GM12864 (cell line): Measurements from ENCODE around the gene MTM1.

Experiments used
- DNase-seq: peaks from one replicate; pipeline ENCODE4 v3.0.0-alpha.2; 2011; ENCODE audit warnings: low read depth
- H3K4me3 ChIP-seq: 2 replicates; pipeline ENCODE4 v1.5.1; 2011; ENCODE audit warnings: mild to moderate bottlenecking, low read depth, low read length, control low read depth
- TF ChIP-seq, protein P1 (sequence below): IDR thresholded peaks from 2 replicates; pipeline ENCODE4 v1.5.1; 2011; ENCODE audit warnings: low read depth, mild to moderate bottlenecking, moderate library complexity, low read length, control low read depth, inconsistent platforms; ENCODE audit errors: missing control alignments

Gene MTM1

DNA sequence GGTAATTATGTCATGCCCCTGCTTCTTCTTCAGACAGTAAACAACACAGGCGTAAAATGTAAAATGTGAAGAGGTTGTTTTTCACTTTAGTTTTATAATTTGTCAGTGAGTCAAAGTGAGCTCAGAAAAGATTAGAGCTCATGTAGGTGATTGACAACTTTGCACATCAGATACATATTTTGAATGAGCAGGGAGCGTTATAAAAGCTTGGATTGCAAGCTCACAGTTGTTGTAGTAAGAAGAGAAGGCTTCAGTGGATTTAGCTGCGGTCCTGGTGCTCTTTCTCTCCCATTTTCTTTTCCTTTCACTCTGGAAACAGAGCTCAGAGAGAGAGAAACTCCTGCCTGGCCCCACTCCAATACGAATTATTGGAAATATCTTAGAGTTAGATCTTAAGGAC lies 151.2 kb downstream of the MTM1 start:
- DNase-seq: no peak
- TF ChIP-seq, protein P1, sequence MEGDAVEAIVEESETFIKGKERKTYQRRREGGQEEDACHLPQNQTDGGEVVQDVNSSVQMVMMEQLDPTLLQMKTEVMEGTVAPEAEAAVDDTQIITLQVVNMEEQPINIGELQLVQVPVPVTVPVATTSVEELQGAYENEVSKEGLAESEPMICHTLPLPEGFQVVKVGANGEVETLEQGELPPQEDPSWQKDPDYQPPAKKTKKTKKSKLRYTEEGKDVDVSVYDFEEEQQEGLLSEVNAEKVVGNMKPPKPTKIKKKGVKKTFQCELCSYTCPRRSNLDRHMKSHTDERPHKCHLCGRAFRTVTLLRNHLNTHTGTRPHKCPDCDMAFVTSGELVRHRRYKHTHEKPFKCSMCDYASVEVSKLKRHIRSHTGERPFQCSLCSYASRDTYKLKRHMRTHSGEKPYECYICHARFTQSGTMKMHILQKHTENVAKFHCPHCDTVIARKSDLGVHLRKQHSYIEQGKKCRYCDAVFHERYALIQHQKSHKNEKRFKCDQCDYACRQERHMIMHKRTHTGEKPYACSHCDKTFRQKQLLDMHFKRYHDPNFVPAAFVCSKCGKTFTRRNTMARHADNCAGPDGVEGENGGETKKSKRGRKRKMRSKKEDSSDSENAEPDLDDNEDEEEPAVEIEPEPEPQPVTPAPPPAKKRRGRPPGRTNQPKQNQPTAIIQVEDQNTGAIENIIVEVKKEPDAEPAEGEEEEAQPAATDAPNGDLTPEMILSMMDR: no peak
- H3K4me3 ChIP-seq: no peak overlapping the region
